Measurements from ENCODE around the gene TMEM128.

TMEM128 gene

DNA sequence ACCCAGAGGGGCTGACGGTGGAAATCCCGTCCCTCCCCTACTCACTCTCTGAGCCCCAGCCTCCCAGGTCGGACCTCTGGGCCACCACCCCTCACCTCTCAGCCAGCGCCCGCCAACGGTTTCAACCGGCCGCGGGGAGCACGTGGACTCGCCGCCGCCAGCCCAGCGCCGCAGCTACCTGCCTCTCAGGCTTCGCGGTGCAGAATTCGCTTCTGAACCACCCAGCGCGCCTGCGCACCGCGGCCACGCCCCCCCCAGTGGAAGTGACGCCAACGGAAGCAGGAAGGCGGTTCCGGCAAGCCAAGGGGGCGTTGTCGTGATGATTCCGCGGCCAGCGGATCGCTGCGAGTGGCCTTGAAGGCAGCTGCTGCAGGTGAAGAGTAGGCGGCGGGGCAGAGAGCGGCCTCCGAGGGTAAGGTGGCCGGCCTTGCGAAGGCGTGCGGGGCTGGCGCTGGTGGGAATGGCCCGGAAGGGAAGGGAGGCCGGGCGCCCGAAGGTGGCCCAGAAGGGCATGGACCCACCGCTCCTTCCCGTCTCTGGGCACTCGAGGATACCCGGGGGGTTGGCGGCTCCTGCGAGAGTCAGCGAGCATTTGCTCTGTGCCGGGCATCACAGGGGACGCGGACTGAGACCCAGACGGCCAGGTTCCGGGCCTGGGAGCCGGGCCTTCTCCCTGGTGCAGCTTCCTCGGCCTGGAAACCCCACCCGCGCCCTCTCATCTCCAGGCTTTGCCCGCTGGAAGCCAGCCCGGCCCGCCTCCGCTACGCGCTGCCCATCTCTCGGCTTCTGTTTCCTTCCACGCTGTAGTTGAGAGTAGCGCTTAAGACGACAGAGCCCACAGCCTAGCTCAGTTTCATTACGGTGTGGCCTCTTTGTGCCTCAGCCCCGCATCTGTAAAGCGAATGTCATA, 42.2 kb upstream of the TMEM128 start, which contains the start of the genes LYAR and ZBTB49:
Gene LYAR (minus strand): TSS at position 214 of the 910 bp plus-strand sequence. CDS start 6,412 bp downstream, outside the sequence.
Gene ZBTB49 (plus strand): TSS at position 311 of the 910 bp plus-strand sequence. CDS start 9,695 bp downstream, outside the sequence.
- H4K20me1 ChIP-seq (ENCODE audit: insufficient read depth, low read length): no peaks in the 10 kb centered on the region
- H2AFZ ChIP-seq (ENCODE audit: low read length): peak within 1 kb of the TSS; percentile 47
- no peaks in the 10 kb centered on the region for H3K9me3 ChIP-seq (replicated peaks; ENCODE audit: insufficient read depth, low read length)
- H3F3A ChIP-seq (ENCODE audit: insufficient read depth, low read length): peaks cover 13% of the 10 kb centered on the region
- TF ChIP-seq CTCF (IDR thresholded peaks at IDR 0.05; ENCODE audit: low read length): no peak
- no peak for TF ChIP-seq EZH2phosphoT487 (IDR thresholded peaks at IDR 0.05; ENCODE audit: low read length)
- no peak for TF ChIP-seq EZH2 (optimal IDR thresholded peaks at IDR 0.05; ENCODE audit: low read depth, low read length)
- H3K36me3 ChIP-seq (replicated peaks; ENCODE audit: insufficient read depth, low read length): peaks cover 6% of the 10 kb centered on the region; the same call in 1 of the 2 replicates
- peaks cover 10% of the 10 kb centered on the region; the same call in 1 of the 2 replicates for H3K4me1 ChIP-seq (ENCODE audit: low read length)
- peak within 1 kb of the TSS; percentile 94 for H3K4me2 ChIP-seq (ENCODE audit: low read depth, low read length)
- peaks cover 95% of the 10 kb centered on the region for H3K79me2 ChIP-seq (ENCODE audit: low read length)
- peak within 1 kb of the TSS; percentile 60; the same call in 1 of the 2 replicates for H3K27ac ChIP-seq (ENCODE audit: low read length)
- no peaks in the 10 kb centered on the region for H3K27me3 ChIP-seq (replicated peaks; ENCODE audit: insufficient read depth, low read length)
- H3K4me3 ChIP-seq (ENCODE audit: low read length): peak within 1 kb of the TSS; percentile 78
- peak; percentile 95 for DNase-seq
- no peaks in the 10 kb centered on the region for H3K9me2 ChIP-seq (replicated peaks; ENCODE audit: insufficient read depth, low read length)
- H3K9ac ChIP-seq (ENCODE audit: low read length): peak within 1 kb of the TSS; percentile 80

GRCh38 chr4:4289597-4289940, 41.5 kb upstream of the TMEM128 start:
- Histone ChIP-seq H3K9ac (ENCODE audit: low read length) (peak overlapping the region; percentile 80), H3K9me2 (replicated peaks; ENCODE audit: insufficient read depth, low read length) (no peaks in the 10 kb centered on the region), H3F3A (ENCODE audit: insufficient read depth, low read length) (peaks cover 13% of the 10 kb centered on the region), H3K9me3 (replicated peaks; ENCODE audit: insufficient read depth, low read length) (no peaks in the 10 kb centered on the region), H3K27me3 (replicated peaks; ENCODE audit: insufficient read depth, low read length) (no peaks in the 10 kb centered on the region), H4K20me1 (ENCODE audit: insufficient read depth, low read length) (no peaks in the 10 kb centered on the region), H2AFZ (ENCODE audit: low read length) (peak overlapping the region; percentile 43), H3K4me2 (ENCODE audit: low read depth, low read length) (peak overlapping the region; percentile 81), H3K27ac (ENCODE audit: low read length) (peak overlapping the region; percentile 39; the same call in 1 of the 2 replicates), H3K4me3 (ENCODE audit: low read length) (peak overlapping the region; percentile 78), H3K4me1 (ENCODE audit: low read length) (peaks cover 10% of the 10 kb centered on the region; the same call in 1 of the 2 replicates), H3K36me3 (replicated peaks; ENCODE audit: insufficient read depth, low read length) (peaks cover 8% of the 10 kb centered on the region; the same call in 1 of the 2 replicates), H3K79me2 (ENCODE audit: low read length) (peaks cover 96% of the 10 kb centered on the region)
- DNase-seq: peak; percentile 15
- TF ChIP-seq CTCF (IDR thresholded peaks at IDR 0.05; ENCODE audit: low read length) (no peak), EZH2phosphoT487 (IDR thresholded peaks at IDR 0.05; ENCODE audit: low read length) (no peak), EZH2 (optimal IDR thresholded peaks at IDR 0.05; ENCODE audit: low read depth, low read length) (no peak)

GRCh38 chr4:4289055-4289454, 41.0 kb upstream of the TMEM128 start:
- H3K79me2 ChIP-seq (ENCODE audit: low read length): peaks cover 96% of the 10 kb centered on the region
- no peak for DNase-seq

More at GRCh38 chr4:4289055-4289454, 41.0 kb upstream of the TMEM128 start:
- peak overlapping the region; percentile 81 for H3K4me2 ChIP-seq (ENCODE audit: low read depth, low read length)
- peak overlapping the region; percentile 78 for H3K4me3 ChIP-seq (ENCODE audit: low read length)
- H3K9ac ChIP-seq (ENCODE audit: low read length): peak overlapping the region; percentile 80
- H3K4me1 ChIP-seq (ENCODE audit: low read length): peaks cover 10% of the 10 kb centered on the region; the same call in 1 of the 2 replicates
- TF ChIP-seq CTCF (IDR thresholded peaks at IDR 0.05; ENCODE audit: low read length) (no peak), EZH2 (optimal IDR thresholded peaks at IDR 0.05; ENCODE audit: low read depth, low read length) (no peak), EZH2phosphoT487 (IDR thresholded peaks at IDR 0.05; ENCODE audit: low read length) (no peak)
- H3K36me3 ChIP-seq (replicated peaks; ENCODE audit: insufficient read depth, low read length): peaks cover 8% of the 10 kb centered on the region; the same call in 1 of the 2 replicates
- H3K27ac ChIP-seq (ENCODE audit: low read length): no peak overlapping the region
- H2AFZ ChIP-seq (ENCODE audit: low read length): peak overlapping the region; percentile 43; the same call in 1 of the 2 replicates
- peaks cover 13% of the 10 kb centered on the region for H3F3A ChIP-seq (ENCODE audit: insufficient read depth, low read length)
- no peaks in the 10 kb centered on the region for H3K9me3 ChIP-seq (replicated peaks; ENCODE audit: insufficient read depth, low read length)
- no peaks in the 10 kb centered on the region for H3K9me2 ChIP-seq (replicated peaks; ENCODE audit: insufficient read depth, low read length)
- no peaks in the 10 kb centered on the region for H3K27me3 ChIP-seq (replicated peaks; ENCODE audit: insufficient read depth, low read length)
- H4K20me1 ChIP-seq (ENCODE audit: insufficient read depth, low read length): no peaks in the 10 kb centered on the region
